Measurements from ENCODE around the gene LEF1.

- TF ChIP-seq GATA3 (IDR thresholded peaks at IDR 0.05; ENCODE audit: low read depth, low read length) (no peak), GATA2 (IDR thresholded peaks at IDR 0.05; ENCODE audit: low read depth, low read length) (no peak)
Observed at GRCh38 chr4:108120789-108121188, 47.9 kb downstream of the LEF1 start.
